Fibroblast of lung (primary cell): ENCODE data around the gene DHDH.

Experiments
- EZH2 ChIP-seq: IDR thresholded peaks from 2 replicates; pipeline ENCODE4 v1.5.1; 2012; ENCODE audit warnings: low read length, control low read depth, mild to moderate bottlenecking; ENCODE audit errors: missing control alignments
- TF ChIP-seq, protein P1 (sequence below), 2 donors: IDR thresholded peaks in 1 of 2; conservative IDR thresholded peaks in 1 of 2; 1 replicate in 1 of 2; 2 replicates in 1 of 2; pipeline ENCODE4 v1.5.1; 2011 to 2012; ENCODE audit warnings: low read length in 2 of 2, control low read depth in 1 of 2, inconsistent platforms in 1 of 2, low read depth in 1 of 2, mild to moderate bottlenecking in 1 of 2

DNA sequence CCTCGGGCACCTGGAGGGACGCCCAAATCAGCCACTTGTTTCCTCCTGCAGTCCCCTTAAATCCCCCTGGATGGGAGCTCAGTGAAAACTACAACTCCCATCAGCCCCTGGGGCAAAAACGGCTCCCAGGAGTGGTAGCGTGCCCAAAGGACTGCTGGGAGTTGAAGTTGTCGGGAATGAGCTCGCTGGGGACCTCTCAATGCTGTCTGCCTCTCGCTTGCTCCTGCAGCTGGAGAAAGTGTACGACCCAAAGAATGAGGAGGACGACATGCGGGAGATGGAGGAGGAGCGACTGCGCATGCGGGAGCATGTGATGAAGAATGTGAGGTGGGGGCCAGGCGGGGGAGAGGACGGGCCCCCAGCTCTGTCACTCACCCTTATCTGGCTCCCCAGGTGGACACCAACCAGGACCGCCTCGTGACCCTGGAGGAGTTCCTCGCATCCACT is 14.7 kb upstream of the DHDH start:
- TF ChIP-seq, protein P1, sequence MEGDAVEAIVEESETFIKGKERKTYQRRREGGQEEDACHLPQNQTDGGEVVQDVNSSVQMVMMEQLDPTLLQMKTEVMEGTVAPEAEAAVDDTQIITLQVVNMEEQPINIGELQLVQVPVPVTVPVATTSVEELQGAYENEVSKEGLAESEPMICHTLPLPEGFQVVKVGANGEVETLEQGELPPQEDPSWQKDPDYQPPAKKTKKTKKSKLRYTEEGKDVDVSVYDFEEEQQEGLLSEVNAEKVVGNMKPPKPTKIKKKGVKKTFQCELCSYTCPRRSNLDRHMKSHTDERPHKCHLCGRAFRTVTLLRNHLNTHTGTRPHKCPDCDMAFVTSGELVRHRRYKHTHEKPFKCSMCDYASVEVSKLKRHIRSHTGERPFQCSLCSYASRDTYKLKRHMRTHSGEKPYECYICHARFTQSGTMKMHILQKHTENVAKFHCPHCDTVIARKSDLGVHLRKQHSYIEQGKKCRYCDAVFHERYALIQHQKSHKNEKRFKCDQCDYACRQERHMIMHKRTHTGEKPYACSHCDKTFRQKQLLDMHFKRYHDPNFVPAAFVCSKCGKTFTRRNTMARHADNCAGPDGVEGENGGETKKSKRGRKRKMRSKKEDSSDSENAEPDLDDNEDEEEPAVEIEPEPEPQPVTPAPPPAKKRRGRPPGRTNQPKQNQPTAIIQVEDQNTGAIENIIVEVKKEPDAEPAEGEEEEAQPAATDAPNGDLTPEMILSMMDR (conservative IDR thresholded peaks at IDR 0.05 in 1 of 2, IDR thresholded peaks at IDR 0.05 in 1 of 2; ENCODE audit: low read depth in 1 of 2, low read length in 2 of 2): no peak
- no peak for TF ChIP-seq EZH2
